OCI-LY1 (cell line): ENCODE measurements around the gene CD300C.
"Not testable (repeated sequence)": the region's sequence is repeated elsewhere in the genome, so short reads cannot be mapped to it uniquely, and the experiment has no call there.

Source experiments
- H2AFZ ChIP-seq: fragments of 200-600 bp; sonication (generic), shearing (Covaris generic); 2 replicates; pipeline ENCODE4 v1.6.0; 2014; ENCODE audit warnings: antibody characterized with exemption, mild to moderate bottlenecking, low read length
- H3F3A ChIP-seq: fragments of 200-600 bp; sonication (generic), shearing (Covaris generic); 2 replicates; pipeline ENCODE4 v1.6.0; 2014; ENCODE audit warnings: mild to moderate bottlenecking, antibody characterized with exemption, low read length, moderate library complexity; ENCODE audit not compliant: insufficient read depth
- H3K27ac ChIP-seq: fragments of 200-600 bp; sonication (generic); 2 replicates; pipeline ENCODE4 v1.5.1; 2014; ENCODE audit warnings: low read length, mixed run types, mild to moderate bottlenecking, low read depth; ENCODE audit not compliant: poor library complexity, severe bottlenecking
- H3K27me3 ChIP-seq: fragments of 200-600 bp; sonication (generic); 2 replicates; pipeline ENCODE4 v1.6.0; 2014; ENCODE audit warnings: antibody characterized with exemption, mild to moderate bottlenecking, low read length, moderate library complexity; ENCODE audit not compliant: insufficient read depth
- H3K36me3 ChIP-seq: fragments of 200-600 bp; sonication (generic); 2 replicates; pipeline ENCODE4 v1.6.1; 2014; ENCODE audit warnings: mild to moderate bottlenecking, antibody characterized with exemption, low read length, moderate library complexity, mixed read lengths; ENCODE audit not compliant: insufficient read depth
- H3K4me1 ChIP-seq: fragments of 200-600 bp; sonication (generic); 2 replicates; pipeline ENCODE4 v1.5.1; 2014; ENCODE audit warnings: mild to moderate bottlenecking, low read length, moderate library complexity; ENCODE audit not compliant: insufficient read depth, severe bottlenecking
- H3K4me2 ChIP-seq: fragments of 200-600 bp; sonication (generic), shearing (Covaris generic); 2 replicates; pipeline ENCODE4 v1.6.1; 2014; ENCODE audit warnings: low read length
- H3K4me3 ChIP-seq: fragments of 200-600 bp; sonication (generic); 2 replicates; pipeline ENCODE4 v1.5.1; 2014; ENCODE audit warnings: low read length, low read depth, mild to moderate bottlenecking, mixed read lengths; ENCODE audit not compliant: poor library complexity, severe bottlenecking
- H3K79me2 ChIP-seq: fragments of 200-600 bp; shearing (Covaris generic); 2 replicates; pipeline ENCODE4 v1.6.1; 2016; ENCODE audit warnings: mixed run types, low read length, mixed read lengths; ENCODE audit not compliant: insufficient read depth
- H3K9ac ChIP-seq: fragments of 200-600 bp; sonication (generic), shearing (Covaris generic); 2 replicates; pipeline ENCODE4 v1.6.1; 2014; ENCODE audit warnings: mild to moderate bottlenecking, low read length, mixed read lengths
- H3K9me2 ChIP-seq: fragments of 200-600 bp; sonication (generic), shearing (Covaris generic); 2 replicates; pipeline ENCODE4 v1.6.1; 2014; ENCODE audit warnings: low read depth, mild to moderate bottlenecking, low read length, mixed read lengths
- H3K9me3 ChIP-seq: fragments of 200-600 bp; shearing (Covaris generic); 2 replicates; pipeline ENCODE4 v1.6.1; 2014; ENCODE audit warnings: low read length, mixed read lengths
- H4K20me1 ChIP-seq: fragments of 200-600 bp; sonication (generic), shearing (Covaris generic); 2 replicates; pipeline ENCODE4 v1.6.0; 2016; ENCODE audit warnings: mild to moderate bottlenecking, low read length; ENCODE audit not compliant: insufficient read depth
- EZH2 ChIP-seq: fragments of 200-600 bp; sonication (generic), shearing (Covaris generic); IDR thresholded peaks from 2 replicates; pipeline ENCODE4 v1.8.0; 2017; ENCODE audit warnings: borderline replicate concordance, mixed run types, mild to moderate bottlenecking, antibody characterized with exemption, low read length, moderate library complexity, mixed read lengths
- TF ChIP-seq, protein P1 (sequence below): fragments of 200-600 bp; sonication (generic), shearing (Covaris generic); IDR thresholded peaks from 2 replicates; pipeline ENCODE4 v1.5.1; 2017; ENCODE audit warnings: mild to moderate bottlenecking, antibody characterized with exemption, low read length, moderate library complexity, mixed read lengths

CD300C gene

DNA sequence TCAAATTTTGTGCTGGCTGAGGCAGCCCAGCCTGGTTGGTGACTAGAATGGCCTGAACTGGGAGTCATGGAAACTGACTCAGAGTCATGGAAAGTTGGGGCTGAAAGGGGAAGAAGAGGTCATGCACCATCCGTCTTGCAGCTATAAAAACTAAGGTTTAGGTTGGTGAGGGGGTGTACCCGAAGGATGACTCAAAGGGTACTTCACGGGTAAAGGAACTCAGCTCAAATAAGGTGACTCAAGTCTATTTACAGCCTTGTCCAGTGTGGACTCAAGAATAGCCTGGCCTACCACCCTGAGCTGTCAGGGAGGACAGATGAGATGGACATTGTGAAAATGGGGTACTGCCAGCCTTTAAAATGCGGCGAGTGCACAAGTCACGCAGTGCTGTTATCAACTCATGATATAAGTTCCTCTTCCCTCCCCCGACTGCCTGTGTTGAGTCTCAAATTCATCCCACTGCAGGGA lies 33.3 kb downstream of the CD300C start:
- H3F3A ChIP-seq, result peaks cover 9% of the 10 kb centered on the region; the same call in 1 of the 2 replicates
- no peak overlapping the region for H3K9ac ChIP-seq
- no peaks in the 10 kb centered on the region for H3K4me1 ChIP-seq
- H2AFZ ChIP-seq, result no peak overlapping the region
- H3K27ac ChIP-seq, result no peak overlapping the region
- H4K20me1 ChIP-seq, result no peaks in the 10 kb centered on the region
- no peaks in the 10 kb centered on the region for H3K27me3 ChIP-seq
- no peaks in the 10 kb centered on the region for H3K79me2 ChIP-seq
- no peak overlapping the region for H3K4me3 ChIP-seq
- TF ChIP-seq, protein P1, sequence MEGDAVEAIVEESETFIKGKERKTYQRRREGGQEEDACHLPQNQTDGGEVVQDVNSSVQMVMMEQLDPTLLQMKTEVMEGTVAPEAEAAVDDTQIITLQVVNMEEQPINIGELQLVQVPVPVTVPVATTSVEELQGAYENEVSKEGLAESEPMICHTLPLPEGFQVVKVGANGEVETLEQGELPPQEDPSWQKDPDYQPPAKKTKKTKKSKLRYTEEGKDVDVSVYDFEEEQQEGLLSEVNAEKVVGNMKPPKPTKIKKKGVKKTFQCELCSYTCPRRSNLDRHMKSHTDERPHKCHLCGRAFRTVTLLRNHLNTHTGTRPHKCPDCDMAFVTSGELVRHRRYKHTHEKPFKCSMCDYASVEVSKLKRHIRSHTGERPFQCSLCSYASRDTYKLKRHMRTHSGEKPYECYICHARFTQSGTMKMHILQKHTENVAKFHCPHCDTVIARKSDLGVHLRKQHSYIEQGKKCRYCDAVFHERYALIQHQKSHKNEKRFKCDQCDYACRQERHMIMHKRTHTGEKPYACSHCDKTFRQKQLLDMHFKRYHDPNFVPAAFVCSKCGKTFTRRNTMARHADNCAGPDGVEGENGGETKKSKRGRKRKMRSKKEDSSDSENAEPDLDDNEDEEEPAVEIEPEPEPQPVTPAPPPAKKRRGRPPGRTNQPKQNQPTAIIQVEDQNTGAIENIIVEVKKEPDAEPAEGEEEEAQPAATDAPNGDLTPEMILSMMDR, result no peak
- no peak for TF ChIP-seq EZH2
- no peaks in the 10 kb centered on the region for H3K9me2 ChIP-seq
- H3K36me3 ChIP-seq, result no peaks in the 10 kb centered on the region
- no peaks in the 10 kb centered on the region for H3K9me3 ChIP-seq
- no peak overlapping the region for H3K4me2 ChIP-seq

DNA sequence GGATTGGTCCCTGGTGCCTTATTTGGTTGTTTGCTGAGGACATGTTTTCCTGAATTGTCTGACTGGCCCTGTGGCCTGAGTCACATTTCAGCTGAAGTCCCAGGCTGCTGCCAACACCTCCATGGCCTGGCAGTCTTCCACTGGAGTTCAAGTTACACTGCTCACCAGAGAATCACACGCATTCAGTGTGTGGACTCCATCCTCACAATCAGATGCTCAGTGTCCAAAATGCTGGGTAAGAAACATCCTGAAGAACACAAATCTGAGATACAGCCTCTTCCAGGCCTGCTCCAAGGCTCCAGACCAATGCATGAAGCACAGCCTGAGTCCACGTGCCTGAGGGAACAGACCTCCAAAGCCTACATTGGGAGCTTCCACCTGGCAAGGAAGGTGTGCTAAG lies 33.9 kb downstream of the CD300C start:
- H3K9me2 ChIP-seq, result no peaks in the 10 kb centered on the region
- no peaks in the 10 kb centered on the region for H4K20me1 ChIP-seq
- H3K27me3 ChIP-seq, result no peaks in the 10 kb centered on the region
- no peaks in the 10 kb centered on the region for H3K36me3 ChIP-seq
- H3F3A ChIP-seq, result peaks cover 9% of the 10 kb centered on the region; the same call in 1 of the 2 replicates
- no peak overlapping the region for H3K4me3 ChIP-seq
- no peak overlapping the region for H3K4me2 ChIP-seq
- no peak for TF ChIP-seq EZH2
- TF ChIP-seq, protein P1, result no peak
- H3K27ac ChIP-seq, result no peak overlapping the region
- no peaks in the 10 kb centered on the region for H3K79me2 ChIP-seq
- H2AFZ ChIP-seq, result no peak overlapping the region
- no peaks in the 10 kb centered on the region for H3K9me3 ChIP-seq
- no peaks in the 10 kb centered on the region for H3K4me1 ChIP-seq
- no peak overlapping the region for H3K9ac ChIP-seq

DNA sequence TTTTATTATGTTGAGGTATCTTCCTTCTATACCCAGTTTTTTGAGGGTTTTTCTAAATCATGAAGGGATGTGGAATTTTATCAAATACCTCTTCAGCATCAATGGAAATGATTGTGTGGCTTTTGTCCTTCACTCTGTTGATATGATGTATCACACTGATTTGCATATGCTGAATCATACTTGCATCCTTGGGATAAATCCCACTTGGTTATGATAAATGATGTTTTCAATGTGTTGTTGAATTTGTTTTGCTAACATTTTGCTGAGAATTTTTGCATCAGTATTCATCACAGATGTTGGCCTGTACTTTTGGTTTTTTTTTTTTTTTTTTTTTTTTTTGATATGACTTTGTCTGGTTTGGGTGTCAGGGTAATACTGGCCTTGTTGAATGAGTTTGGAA lies 37.8 kb downstream of the CD300C start:
- Histone ChIP-seq H2AFZ (no peak overlapping the region), H3K4me1 (no peaks in the 10 kb centered on the region), H3K9me2 (no peaks in the 10 kb centered on the region), H3K79me2 (no peaks in the 10 kb centered on the region), H3K9ac (no peak overlapping the region), H3K36me3 (no peaks in the 10 kb centered on the region), H3K27ac (no peak overlapping the region), H3K4me3 (no peak overlapping the region), H3K27me3 (no peaks in the 10 kb centered on the region), H3K9me3 (no peaks in the 10 kb centered on the region), H3K4me2 (no peak overlapping the region), H4K20me1 (no peaks in the 10 kb centered on the region), H3F3A (no peaks in the 10 kb centered on the region)
- TF ChIP-seq, protein P1, result no peak
- TF ChIP-seq EZH2, result no peak

DNA sequence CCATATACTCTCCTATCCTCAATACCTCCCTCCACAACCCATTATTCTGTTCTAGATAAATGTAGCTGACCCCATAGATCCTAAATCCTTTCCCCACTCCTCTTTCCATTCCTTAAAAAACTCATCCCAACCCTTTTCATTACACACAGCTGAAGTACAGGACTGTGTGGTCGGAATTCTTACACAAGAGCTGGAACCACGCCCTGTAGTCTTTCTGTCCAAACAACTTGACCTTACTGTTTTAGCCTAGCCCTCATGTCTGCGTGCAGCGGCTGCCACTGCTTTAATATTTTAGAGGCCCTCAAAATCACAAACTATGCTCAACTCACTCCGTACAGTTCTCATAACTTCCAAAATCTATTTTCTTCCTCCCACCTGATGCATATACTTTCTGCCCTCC lies 42.0 kb downstream of the CD300C start:
- H3K4me1 ChIP-seq, H3K36me3 ChIP-seq, H3K27ac ChIP-seq, H4K20me1 ChIP-seq, H3K27me3 ChIP-seq, H3F3A ChIP-seq, H2AFZ ChIP-seq, H3K9ac ChIP-seq, H3K79me2 ChIP-seq, H3K4me3 ChIP-seq, H3K9me3 ChIP-seq, H3K9me2 ChIP-seq, H3K4me2 ChIP-seq: not testable (repeated sequence)
